HG03045 (cell line): ENCODE measurements around the gene USP47.

Source experiments
- ATAC-seq: cut with Tn5 transposase; IDR thresholded peaks from one replicate; pipeline ENCODE4 v1.9.1; 2021; ENCODE audit warnings: mild to moderate bottlenecking, moderate library complexity; ENCODE audit not compliant: unreplicated experiment

The USP47 gene

DNA sequence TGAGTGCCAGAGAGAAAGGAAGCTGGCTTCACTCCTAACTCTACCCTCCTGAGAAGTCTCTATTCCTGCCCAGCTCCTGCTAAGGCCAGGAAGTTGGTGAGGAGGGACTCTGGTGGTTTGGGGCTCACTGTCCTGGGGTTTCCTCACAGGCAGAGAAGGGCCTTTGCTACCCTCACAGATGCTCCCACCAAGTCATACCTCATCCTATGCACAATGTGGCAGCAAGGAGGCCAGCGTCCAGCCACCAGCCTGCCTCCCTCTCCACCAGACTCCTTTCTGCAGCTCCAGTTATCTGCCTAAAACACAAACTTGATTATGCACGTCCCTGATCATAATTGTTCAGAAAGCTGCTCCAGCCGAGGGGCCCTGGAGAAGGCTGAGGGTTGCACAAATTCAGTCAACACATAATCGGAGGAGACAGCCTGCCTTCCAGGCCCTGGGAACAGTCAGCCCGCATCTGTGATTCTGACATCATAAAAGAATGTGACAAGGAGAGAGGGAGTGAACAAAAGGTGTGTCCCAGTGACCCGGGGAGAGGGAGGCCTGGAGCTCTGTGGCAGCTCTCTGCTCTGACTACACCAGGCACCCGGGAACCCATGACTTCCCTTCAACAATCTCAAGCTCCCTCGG, 137.8 kb downstream of the USP47 start:
- no peak for ATAC-seq

DNA sequence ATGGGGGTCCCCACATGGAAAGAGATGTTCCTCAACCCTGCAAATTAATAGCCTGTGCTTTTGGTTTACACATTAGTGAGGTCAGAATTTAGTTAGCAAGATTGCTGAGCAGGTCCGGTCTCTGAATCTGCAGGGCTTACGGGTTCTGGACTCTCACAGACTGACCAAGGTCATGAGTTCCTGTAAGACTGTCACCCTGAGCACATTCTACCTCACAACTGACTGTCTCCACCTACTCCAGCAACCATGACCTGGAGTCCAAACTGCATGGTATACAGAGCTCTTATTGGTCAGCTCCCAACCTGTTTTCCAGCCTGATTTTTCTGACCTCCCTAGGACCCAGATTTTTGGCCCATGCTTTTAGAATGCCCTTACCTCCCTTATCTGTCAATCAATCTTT, 138.4 kb downstream of the USP47 start:
- ATAC-seq: no peak

DNA sequence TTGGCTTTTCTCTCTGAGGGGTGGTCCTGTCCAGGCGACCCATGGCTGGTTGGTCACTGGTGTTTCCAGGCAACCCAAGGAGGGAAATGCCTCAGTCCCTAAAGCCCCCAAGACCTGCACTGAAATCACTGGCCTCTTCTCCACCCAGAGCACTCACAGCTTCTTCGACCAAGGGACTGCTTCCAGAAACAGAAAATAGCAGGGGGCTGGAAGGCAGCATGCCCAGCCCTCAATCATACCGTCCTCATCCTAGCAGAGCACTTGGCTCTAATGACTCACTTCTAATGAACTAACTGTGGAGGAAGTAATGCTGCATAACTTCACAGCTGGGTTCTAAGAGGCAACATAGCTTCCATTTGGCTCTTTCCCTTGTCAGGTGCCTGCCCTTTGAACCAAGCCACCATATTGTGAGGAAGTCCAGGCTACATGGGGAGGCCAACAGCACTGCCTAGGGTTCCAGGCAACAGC, 139.1 kb downstream of the USP47 start:
- ATAC-seq: no peak

DNA sequence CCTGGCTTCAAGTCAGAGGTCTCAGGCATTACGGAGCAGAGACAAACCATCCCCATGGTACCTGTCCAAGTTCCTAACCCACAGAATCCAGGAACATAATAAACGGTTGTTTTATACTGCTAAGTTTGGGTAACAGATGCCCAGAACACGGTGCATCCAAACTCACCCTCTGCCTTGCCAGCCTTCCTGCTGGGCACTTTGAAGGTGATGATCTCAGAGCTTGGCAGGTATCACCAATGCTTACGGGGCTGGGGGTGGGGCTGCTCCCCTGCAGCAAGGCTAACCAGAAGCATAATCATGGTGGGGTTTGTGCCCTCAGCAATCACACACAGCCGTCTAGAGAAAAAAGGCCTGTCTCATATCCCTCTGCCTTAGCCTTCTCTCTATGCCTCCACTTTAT, 139.6 kb downstream of the USP47 start:
- no peak for ATAC-seq

DNA sequence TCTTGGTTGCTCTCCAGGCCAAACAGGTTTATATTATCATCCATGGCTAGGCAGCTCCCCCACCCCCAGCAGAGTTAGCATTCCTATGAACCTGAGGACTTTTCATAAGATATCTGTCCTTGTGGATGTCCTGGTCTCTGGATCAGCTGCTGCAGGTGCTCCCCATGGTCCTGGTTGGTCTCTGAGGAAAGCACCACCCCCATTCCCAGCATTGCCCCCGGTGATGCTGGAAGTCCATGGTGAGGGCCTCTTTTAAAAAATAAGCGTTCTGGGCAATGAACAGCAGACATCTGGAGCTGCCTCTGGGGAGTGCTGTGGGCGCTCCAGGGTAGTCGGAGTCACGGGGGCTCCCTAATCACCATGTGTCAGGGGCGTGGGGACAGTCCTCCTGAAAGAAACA, 140.1 kb downstream of the USP47 start:
- ATAC-seq: no peak

DNA sequence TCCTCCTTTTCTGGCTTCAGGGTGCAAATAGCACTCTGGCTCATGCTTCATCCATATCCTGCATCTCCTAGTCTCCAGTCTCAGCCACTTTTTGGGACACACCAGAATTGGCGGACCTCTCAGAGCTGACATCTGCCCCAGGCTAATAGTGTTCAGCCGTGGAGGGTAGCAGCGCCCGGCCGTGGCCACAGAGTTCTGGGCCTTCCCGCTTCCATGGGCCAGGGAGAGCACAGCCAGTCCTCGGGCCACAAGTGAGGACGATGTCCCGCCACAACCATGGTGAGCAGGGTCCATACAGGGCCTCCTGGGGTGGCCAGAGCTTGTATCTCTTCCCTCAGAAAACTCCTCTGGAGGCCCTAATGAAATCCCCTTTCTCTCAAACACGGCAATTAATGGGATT, 140.7 kb downstream of the USP47 start:
- ATAC-seq: no peak

DNA sequence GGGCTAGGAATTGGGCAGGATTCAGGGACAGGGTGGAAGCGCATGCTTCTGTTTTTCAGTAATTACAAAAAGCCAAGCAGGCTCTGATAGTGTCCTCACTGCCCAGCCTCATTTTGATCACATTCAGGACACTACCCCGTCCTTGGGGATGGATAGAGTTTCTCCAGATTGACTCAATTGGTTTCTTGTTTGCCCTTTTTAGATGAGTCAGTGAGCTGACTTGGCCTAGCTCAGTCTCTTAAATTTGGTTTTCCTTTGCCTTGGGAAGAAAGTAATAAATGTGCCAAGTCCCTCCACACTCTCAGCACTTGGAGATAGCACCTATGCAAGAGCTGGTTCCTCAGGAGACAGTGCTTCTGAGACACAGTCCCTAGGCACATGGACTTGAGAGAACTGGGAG, 141.2 kb downstream of the USP47 start:
- ATAC-seq: no peak

DNA sequence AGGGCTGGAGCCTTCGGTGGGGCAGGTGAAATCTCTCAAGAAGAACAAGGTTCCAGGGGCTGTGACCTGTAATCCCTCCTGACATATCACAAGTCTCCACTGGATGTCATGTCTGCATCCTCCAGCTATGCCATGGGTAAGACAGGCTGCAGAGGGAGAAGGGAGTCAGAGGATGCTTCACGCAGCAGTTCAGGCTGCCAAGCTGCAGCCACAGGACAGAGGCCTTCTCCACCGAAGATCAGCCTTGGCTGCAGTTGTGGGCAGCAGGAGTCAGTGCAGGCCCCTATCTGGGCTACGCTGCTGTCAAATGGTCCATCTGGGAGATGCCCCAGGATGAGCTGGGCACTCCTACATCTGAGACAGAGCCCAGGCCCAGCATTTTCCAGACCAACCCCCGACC, 141.7 kb downstream of the USP47 start:
- ATAC-seq: no peak

DNA sequence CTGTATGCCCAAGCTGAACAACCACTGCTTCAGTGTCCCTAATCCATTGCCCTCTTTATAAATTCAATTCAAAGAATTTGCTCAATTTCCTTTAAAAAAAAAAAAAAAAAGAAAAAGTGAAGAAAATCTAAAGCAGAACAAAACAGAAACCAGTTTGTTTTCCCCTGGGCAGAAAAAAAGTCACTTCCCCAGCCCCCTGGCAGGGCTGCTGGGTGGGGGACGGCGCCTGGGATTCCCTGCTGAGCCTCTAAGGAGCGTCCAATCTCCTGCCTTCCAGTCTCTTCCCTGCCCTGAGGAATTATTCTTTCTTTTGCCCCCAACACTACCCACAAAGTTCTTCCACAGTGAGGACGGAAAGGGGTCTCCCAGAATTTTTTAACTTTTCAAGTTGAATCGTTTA, 142.8 kb downstream of the USP47 start:
- ATAC-seq: no peak

DNA sequence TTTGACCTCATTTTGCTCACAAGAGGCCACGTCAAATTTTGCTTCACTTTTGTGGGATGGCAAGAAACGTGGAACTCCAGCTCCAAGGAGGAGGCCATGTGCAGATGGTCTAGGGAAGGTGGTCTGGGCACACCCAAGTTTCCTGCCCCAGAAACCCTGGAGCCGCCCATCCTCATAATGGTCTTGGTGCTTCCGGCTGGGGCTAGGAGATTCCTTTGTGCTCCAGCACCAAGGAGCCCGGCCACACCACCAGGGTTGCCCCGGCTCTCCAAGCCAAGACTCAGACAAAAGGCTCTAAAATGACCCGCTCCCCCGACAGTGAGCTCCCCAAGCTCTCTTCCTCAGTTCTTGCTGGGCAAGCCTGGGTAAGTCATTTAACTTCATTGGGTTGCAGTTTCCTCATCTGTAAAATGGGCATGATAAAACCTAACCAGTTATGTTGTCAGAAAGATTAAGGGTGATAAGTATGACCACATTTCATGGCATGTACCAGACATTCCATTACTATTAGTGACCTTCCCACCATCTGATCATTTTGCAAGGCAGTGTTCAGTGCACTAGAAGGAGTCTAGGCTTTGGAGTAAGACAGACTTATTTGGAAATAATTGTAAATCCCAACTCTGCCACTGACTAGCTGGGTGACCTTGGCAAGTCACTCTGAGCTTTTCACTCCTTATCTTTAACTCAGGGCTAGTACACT, 143.4 kb downstream of the USP47 start:
- ATAC-seq: no peak

DNA sequence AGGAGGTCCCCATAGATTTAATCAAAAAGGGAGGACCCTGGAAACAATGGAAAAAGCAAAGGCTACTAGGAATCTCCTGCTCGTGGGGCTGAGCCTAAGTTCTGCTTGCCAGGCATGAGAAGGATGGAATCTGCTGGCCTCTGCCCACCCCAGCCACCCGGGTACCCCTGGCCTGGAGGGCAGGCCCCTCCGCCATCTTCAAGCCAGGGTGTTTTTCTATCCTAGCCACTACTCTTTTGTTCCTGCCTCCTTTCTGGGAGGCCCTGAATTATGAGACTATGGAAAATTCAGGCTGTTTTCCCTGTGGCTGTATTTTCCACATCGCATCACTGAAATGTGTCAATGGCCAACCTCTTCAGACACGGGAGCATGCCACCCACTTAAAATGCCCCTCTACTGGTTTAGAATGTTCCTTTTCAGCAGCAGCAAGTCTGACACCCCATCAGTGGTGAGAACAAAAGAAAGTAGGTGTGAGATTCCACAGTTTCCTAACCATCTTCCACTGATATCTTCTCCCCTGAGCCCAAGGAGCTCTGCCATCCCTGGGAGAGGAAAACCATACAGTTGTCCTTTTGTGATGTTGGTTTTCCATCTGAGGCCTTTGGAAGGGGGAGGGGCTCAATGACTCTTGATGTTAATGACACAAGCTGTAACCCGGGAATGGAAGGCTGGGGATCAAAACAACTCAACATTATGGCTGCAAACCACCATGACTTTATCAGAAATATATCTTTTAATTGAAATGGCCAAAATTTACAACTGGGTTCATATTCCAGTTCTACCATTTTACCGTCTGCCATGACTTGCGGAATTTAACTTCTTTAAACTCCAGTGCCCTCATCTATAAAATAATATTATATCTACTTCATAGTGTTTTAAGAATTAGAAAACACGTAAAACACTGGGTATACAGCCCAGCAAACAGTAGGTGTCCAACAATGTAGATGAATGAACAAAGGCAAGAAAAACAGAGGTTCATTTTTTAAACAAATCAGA, 144.5 kb downstream of the USP47 start:
- no peak for ATAC-seq

DNA sequence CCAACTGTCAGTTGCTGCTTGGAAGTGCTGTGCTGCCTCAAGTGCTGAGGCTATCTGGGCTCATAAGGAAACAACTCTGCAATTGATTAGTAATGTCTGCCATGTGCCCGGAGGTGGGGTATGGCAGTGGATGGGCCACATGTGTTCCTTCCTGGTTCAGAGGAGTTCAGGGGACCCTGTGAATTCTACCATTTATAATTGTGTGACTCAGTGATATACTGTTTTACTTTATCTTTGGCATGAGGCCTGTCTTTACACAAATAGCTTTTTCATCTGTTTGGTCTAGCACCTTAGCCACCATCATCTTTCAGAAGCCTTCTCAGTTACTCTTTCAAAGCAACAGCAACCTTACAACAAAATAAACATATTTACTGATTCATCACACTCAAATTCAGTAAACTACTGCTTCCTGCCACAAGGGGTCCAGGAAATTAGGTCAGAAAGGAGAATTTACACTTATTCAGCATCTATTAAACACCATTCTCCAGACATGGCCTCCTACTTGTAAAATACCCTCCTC, 145.8 kb downstream of the USP47 start:
- no peak for ATAC-seq

DNA sequence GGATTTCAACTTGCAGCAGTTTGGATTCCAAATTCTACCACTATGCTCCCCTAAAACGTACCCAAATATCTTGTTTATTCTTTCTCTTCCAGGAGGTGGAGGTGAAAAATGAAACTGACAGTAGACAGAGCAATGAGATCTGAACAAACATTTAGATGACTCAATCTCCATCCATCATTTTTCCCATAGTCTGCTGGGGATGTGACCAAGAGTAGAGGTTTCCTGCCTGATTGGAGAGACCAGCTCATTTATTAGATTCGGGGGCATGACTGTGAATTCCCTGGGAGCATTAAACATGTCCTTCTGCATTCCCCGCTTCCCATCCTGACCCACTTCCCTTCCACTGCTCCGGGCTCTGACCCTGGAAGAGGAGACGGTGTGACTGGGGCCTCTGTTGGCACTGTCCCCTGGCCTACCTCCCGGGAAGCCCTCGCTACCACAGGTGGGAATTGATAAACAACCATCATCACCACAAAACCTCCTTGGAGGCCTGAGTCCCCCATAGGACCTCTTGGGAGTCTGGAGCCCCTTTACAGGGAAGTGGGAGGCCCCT, 146.4 kb downstream of the USP47 start:
- no peak for ATAC-seq

DNA sequence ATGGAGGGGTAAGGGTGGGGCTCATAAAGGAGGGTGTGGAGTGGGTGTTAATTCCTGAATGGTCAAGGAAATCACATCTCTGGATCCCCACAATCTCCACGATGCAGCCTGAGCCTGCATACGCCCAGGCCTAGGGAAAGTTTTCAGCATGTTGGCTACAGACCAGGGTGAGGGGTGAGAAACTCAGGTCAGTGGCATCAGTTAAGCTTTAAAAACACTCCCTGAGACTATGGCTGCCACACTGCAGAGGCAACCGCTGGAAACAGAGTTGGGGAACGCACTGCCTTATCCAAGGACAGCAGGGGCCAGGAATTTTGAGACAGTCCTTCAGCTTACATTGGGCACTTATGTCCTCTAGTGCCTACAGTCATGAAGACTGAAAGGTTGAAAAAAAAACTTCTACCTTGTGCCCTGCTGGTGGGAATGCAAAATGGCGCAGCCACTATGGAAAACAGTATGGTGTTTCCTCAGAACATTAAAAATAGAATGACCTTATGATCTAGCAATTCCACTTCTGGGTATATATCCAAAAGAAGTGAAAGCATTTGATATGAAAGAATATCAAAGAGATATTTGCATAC, 147.0 kb downstream of the USP47 start:
- ATAC-seq: no peak

DNA sequence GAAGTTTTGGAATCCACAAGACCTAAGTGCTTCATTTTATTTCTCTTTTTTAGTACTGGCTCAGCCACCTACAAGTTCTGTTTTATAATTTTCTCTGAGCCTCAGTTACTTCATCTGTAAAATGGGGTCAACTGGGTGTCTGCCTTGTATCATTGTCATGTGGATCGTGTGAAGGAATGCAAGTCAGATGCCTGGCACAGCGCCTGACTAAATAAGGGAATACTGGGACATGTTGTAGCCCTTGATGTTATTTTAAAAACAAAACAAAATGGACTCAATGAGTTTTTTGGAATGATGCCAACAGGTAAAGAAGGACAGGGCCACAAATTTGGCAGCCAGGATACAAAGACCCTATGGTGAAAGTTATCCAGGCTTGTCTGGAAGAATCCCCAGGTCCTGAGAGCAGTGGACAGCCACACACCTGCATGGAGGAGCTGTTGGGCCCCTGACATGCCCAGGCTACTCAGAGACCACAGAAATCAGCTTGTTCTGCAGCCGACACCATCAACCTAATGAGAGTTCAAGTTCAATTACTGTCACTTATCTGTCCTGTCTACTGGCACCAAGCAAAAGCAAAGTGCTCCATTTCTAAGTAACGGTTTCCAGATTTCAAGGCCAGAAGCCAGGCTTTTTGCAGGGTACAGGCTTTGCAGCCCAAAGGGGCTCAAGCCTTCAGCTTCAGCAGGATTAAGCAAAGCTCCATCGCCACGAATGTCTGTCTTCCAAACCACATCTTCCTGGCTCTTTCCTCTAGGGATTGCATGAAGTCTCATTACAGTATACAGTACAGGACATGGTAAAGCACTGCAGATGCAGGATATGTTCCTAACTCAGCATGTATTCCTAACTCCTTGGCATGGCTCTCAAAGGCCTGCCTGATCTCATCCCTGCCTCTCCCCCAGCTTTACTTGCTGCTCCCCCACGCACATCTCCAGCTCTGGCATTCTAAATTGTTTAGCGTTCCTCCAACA, 148.3 kb downstream of the USP47 start:
- ATAC-seq: no peak

DNA sequence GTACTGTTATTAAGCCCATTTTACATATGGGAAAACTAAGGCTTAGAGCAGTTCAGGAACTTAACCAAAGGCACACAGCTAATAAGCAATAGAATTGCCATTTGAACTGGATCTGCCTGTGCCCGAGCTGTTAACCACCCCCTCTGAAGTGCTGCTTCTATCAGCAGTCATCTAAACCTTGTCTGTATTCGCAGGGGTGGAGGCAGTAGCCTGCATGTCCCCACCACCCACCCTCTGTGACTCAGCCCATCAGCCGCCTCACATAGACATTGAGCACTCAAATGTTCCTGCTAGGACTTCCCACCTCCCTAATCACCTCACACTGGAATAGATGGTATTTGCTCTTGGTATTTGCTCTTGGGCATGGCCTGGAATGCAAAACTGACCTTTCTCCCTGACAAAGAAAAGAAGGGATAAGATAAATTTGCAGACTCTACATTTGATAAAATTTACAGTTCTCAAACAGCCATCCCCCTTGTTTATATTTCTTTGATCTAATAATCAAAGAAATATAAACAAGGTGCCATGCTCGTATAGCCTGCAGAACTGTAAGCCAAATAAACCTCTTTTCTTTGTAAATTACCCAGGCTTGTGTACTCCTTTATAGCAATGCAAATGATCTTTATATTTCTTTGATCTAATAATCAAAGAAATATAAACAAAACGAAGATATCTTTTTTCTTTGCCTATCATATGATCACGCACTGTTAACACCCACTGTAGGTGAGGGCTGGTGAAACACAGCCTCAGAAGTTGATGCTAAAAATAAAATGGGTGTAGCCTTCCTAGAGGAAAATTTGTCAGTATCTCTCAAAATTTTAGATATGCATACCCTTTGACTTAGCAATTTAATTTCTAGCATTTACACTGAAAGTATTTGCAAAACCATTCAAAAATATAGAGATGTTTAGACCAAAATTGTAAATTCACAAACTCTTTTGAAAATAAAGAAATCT, 150.8 kb downstream of the USP47 start:
- ATAC-seq: no peak

DNA sequence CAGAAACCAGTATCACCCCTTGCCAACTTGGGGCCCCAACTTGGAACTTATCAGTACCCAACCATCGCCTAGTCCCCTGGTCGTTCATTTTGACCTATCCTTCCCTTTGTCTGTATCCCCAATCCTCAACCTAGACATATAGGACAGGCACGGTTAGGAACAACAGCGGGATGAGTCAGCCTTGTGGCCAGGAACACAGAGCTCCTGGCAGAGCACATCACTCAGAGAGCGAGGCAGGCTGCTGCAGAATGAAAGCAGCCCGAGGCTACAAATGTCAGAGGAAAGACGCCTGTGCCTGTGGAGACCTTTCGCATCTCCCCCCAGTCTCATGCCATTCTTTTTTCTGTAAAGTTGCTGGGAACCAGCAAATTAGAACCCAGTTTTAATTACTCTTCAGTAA, 152.1 kb downstream of the USP47 start:
- no peak for ATAC-seq

DNA sequence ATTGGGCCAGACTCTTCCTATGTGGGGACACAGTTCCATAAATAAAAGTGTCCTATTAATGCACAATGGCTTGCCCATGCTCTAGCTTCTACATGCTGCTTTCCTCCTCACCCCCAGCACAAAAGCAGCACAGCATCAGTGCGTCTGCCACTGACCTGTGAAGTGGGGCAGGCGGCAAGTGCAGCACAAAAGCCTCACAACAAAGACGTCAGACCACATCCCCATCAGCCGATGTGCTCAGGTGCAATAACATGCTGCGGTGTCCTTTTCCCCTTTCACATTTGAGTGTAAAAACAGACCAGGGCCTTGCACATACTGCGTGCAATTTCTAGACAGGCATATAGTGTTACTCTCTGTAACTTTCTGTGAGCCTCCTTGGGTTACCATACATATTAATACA, 153.8 kb downstream of the USP47 start:
- ATAC-seq: no peak
